ENCODE measurements around the gene CEP350.

DNA sequence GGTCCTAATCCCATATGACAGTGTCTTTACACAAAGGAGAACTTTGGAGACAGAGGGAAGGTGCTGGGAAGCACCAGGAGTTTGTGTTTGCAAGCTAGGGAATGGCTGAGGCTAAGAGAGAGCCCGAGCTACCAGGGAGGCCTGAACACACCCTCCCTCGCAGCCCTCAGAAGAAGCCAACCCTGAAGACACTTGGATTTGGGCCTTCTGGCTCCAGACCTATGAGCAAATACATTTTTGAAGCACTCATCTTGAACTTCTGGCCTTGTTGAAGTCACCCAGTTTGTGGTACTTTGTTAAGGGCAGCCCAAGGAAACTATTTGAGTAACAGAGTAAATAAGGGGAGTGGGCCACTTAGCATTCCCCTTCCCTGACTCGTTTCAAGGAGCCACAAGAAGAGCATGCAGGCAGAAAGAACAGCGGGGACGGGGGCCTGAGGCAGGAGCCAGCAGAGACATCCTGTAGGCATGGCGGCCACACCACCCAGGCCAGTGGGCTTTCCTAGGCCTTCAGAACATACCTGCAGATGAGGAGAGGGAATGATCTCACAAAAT is 186.8 kb downstream of the CEP350 start:
- no peak for TF ChIP-seq CTCF (conservative IDR thresholded peaks at IDR 0.05 in 1 of 2, IDR thresholded peaks at IDR 0.05 in 1 of 2; ENCODE audit: low read depth in 1 of 2, low read length in 2 of 2)
- no peak for TF ChIP-seq EZH2 (IDR thresholded peaks at IDR 0.05; ENCODE audit: low read length, missing control alignments)
